ENCODE measurements around the gene NCR3LG1. TPM values are rescaled to one million over a fixed set of nuclear protein-coding genes. Genes with fewer than 3 reads are reported as not detected.

NCR3LG1 gene
- polyA plus RNA-seq, 1 donor from 2014 or later, result not detected

DNA sequence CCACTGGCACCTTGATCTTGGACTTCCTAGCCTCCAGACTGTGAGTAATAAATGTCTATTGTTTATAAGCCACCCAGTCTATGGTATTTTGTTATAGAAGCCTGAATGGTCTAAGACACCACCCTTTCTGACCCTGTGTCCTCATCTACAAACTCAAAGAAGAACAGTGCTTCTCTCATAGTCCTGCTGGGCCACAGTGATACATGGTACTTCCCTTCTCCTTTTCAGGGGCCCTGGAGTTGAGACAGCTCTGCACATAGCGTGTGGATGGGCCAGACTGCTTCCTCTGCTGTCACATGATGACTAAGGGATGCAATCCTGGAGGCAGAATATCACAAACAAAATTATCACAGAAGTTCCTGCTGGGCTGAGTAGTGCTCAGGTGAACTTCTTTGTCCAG lies 31.9 kb downstream of the NCR3LG1 start:
- H3K27me3 Mint-ChIP-seq, result no peaks in the 10 kb centered on the region
- H3K27ac Mint-ChIP-seq, result no peak overlapping the region
- no peaks in the 10 kb centered on the region for H3K4me1 Mint-ChIP-seq
- H3K36me3 Mint-ChIP-seq, result no peaks in the 10 kb centered on the region
- H3K9me3 Mint-ChIP-seq, result peaks cover 0 to 2% (median 0%) of the 10 kb centered on the region in 3 donors
- no peak overlapping the region for H3K4me3 Mint-ChIP-seq

- Mint-ChIP-seq H3K36me3 (no peaks in the 10 kb centered on the region), H3K27ac (no peak overlapping the region), H3K9me3 (no peaks in the 10 kb centered on the region), H3K4me3 (no peak overlapping the region), H3K27me3 (no peaks in the 10 kb centered on the region), H3K4me1 (no peaks in the 10 kb centered on the region)
These were observed 32.5 kb downstream of the NCR3LG1 start for GRCh38 chr11:17384002-17384511.

DNA sequence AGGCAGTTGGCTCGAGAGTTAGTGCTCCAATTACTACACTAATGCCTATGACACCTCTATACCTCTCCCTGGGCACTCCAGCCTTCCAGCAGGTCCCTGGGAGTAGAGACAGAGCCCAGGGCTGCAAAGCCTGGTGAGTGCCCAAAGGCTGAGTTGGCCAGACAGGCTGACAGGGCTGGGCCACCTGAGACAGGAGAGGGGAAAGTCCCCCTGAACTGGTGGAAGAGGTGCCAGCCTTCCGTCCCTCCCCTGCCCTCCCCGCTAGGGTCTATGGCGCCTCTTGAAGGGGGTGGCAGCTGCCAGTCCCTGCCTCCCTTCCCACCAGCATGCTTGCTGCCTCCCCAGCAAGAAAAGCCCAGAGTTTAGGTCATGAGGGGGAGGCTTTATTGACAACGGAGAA lies 33.9 kb downstream of the NCR3LG1 start:
- Mint-ChIP-seq H3K9me3 (no peaks in the 10 kb centered on the region), H3K27ac (no peak overlapping the region), H3K4me3 (peak overlapping the region in 1 of 4 donors; percentile 22)

GRCh38 chr11:17385926-17386325 lies 34.3 kb downstream of the NCR3LG1 start:
- H3K9me3 Mint-ChIP-seq, result no peaks in the 10 kb centered on the region
- H3K27me3 Mint-ChIP-seq, result no peaks in the 10 kb centered on the region
- H3K4me1 Mint-ChIP-seq, result peaks cover 3 to 6% (median 6%) of the 10 kb centered on the region in 3 donors
- H3K36me3 Mint-ChIP-seq, result no peaks in the 10 kb centered on the region
- H3K27ac Mint-ChIP-seq, result no peak overlapping the region
- H3K4me3 Mint-ChIP-seq, result no peak overlapping the region

More for the DNA sequence above, 33.9 kb downstream of the NCR3LG1 start:
- H3K36me3 Mint-ChIP-seq, result no peaks in the 10 kb centered on the region
- H3K27me3 Mint-ChIP-seq, result no peaks in the 10 kb centered on the region
- peaks cover 3 to 6% (median 5%) of the 10 kb centered on the region in 3 donors for H3K4me1 Mint-ChIP-seq

DNA sequence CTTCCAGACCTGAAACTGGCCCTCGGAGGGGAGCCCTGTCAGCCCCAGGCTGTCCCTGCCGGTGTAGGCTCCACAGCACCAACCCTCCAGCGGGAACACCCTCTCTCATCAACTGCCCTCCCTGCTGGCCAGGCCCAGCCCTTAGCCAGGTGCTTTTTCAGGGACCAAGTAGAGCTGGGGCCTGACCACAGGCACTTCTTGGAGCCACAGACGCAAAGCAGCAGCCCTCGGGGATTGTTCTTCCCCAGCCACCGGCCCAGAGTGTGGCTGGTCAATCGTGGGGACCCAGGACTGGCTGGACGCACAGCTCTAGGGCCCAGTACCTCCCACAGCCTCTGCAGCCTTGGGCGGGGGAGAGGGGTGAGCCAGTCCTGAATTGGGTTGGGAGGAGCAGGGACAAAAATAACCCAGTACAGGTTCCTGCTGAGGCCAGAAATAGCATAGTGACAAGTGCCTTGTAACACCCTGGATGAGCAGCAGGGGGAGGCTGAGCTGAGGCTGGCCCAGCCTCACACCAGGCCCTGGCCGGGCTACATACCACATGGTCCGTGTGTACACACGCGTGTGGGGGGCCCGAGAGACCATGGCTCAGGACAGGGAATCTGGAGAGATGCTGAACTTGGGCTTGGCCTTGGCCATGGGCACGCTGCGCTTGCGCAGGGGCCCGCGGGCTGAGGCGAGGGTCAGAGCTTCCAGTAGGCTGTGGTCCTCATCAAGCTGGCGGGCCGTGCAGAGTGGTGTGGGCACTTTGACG lies 34.9 kb downstream of the NCR3LG1 start:
- H3K27ac Mint-ChIP-seq, result no peak overlapping the region
- no peaks in the 10 kb centered on the region for H3K9me3 Mint-ChIP-seq
- peak overlapping the region; percentile 16 to 79 (median 52) for H3K4me3 Mint-ChIP-seq
- H3K36me3 Mint-ChIP-seq, result no peaks in the 10 kb centered on the region
- H3K27me3 Mint-ChIP-seq, result no peaks in the 10 kb centered on the region
- H3K4me1 Mint-ChIP-seq, result peaks cover 9 to 12% (median 10%) of the 10 kb centered on the region in 3 donors

- Mint-ChIP-seq H3K36me3 (no peaks in the 10 kb centered on the region), H3K4me3 (peak overlapping the region in 3 of 4 donors; percentile 45 to 79 (median 74)), H3K27me3 (no peaks in the 10 kb centered on the region), H3K27ac (no peak overlapping the region), H3K9me3 (no peaks in the 10 kb centered on the region), H3K4me1 (peaks cover 9 to 16% (median 14%) of the 10 kb centered on the region in 3 donors)
These were observed 35.7 kb downstream of the NCR3LG1 start for GRCh38 chr11:17387254-17387653.

GRCh38 chr11:17387811-17388210 lies 36.2 kb downstream of the NCR3LG1 start:
- Mint-ChIP-seq H3K4me3 (peak overlapping the region; percentile 79 to 94 (median 85)), H3K27ac (peak overlapping the region in 1 of 3 donors; percentile 63), H3K4me1 (peaks cover 9 to 16% (median 14%) of the 10 kb centered on the region in 3 donors), H3K27me3 (no peaks in the 10 kb centered on the region), H3K36me3 (no peaks in the 10 kb centered on the region), H3K9me3 (no peaks in the 10 kb centered on the region)

DNA sequence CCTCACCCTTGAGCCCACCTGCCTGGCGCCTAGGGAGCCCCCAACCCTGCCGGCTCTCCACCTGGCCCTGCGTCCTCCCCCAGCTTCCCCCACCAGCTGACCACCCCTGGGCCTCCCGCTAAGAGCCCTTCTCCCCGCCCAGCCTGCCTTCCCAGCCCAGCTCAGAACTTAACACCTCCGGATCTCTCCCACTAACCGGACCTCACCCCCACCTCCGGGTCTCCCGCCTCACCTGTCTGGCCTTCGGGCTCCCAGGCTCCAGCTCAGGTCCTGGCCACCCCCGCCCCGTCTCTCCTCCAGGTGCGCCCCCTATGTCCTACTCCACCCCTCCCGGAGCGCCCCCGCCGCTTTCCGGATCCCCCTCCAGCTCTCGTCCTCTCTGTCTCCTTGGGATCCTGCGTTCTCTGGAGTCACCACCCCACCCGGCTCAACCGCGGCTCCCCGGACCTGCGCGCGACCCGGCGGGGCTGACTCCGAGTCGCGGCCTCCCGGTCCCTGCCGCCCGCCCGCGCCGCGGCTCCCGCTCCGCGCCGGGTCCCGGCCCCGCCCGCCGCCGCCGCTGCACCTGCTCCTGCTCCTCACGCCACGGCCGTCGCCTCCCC lies 37.1 kb downstream of the NCR3LG1 start, which contains the start of gene KCNJ11:
Gene KCNJ11, minus strand, starts transcription at position 51 of the 602 bp plus-strand sequence. CDS start 568 bp downstream, outside the sequence.
- Mint-ChIP-seq H3K4me3 (peak within 1 kb of the TSS; percentile 79 to 94 (median 88)), H3K9me3 (no peaks in the 10 kb centered on the region), H3K36me3 (no peaks in the 10 kb centered on the region), H3K27ac (peak within 1 kb of the TSS; percentile 63 to 84 (median 84)), H3K27me3 (no peaks in the 10 kb centered on the region), H3K4me1 (peaks cover 9 to 16% (median 14%) of the 10 kb centered on the region in 3 donors)

- H3K27ac Mint-ChIP-seq, result peak overlapping the region in 1 of 3 donors; percentile 84
- no peaks in the 10 kb centered on the region for H3K36me3 Mint-ChIP-seq
- no peaks in the 10 kb centered on the region for H3K9me3 Mint-ChIP-seq
- peaks cover 9 to 16% (median 14%) of the 10 kb centered on the region in 3 donors for H3K4me1 Mint-ChIP-seq
- no peaks in the 10 kb centered on the region for H3K27me3 Mint-ChIP-seq
- peak overlapping the region; percentile 75 to 94 (median 88) for H3K4me3 Mint-ChIP-seq
These were observed 37.8 kb downstream of the NCR3LG1 start for GRCh38 chr11:17389211-17389956.

DNA sequence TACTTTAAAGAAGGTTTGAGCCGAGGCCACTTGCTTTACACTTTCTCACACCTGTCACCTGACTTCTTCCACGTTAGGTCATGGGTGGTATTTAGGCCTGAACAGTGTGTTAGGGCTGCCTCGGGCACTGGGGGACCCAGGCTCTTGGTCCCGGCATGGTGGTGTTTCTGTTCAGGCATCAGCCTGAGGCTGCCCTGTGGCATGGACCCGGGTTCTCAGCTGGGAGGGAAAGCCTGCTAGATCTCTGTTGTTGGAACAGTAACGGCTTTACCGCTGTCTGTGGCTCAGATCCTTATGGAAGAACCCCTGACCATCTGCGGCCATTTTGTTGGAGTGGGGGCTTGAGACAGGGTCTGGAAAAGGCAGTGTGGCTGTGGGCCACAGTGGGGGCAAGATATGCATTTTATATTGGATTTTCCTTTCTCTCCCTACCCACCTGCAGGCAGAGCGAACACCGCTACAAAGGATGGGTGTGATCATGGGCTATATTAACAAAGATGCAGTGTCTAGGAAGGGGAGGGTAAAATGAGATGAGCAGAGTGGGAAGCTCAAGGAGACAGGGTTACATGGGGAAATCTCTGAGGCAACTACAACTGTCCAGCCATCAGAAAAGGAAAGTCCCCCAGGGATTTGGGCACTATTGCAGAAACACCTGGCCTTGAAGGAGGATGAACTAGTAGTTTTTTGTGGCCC lies 38.5 kb downstream of the NCR3LG1 start:
- H3K27me3 Mint-ChIP-seq, result no peaks in the 10 kb centered on the region
- H3K27ac Mint-ChIP-seq, result peak overlapping the region in 1 of 3 donors; percentile 84
- H3K4me1 Mint-ChIP-seq, result peaks cover 9 to 16% (median 14%) of the 10 kb centered on the region in 3 donors
- no peaks in the 10 kb centered on the region for H3K9me3 Mint-ChIP-seq
- peak overlapping the region; percentile 75 to 94 (median 88) for H3K4me3 Mint-ChIP-seq
- no peaks in the 10 kb centered on the region for H3K36me3 Mint-ChIP-seq

GRCh38 chr11:17391493-17392355 lies 40.1 kb downstream of the NCR3LG1 start:
- Mint-ChIP-seq H3K27me3 (no peaks in the 10 kb centered on the region), H3K27ac (peak overlapping the region; percentile 33 to 63 (median 55)), H3K36me3 (no peaks in the 10 kb centered on the region), H3K4me3 (peak overlapping the region; percentile 47 to 75 (median 62)), H3K4me1 (peaks cover 9 to 16% (median 14%) of the 10 kb centered on the region in 3 donors), H3K9me3 (no peaks in the 10 kb centered on the region)

DNA sequence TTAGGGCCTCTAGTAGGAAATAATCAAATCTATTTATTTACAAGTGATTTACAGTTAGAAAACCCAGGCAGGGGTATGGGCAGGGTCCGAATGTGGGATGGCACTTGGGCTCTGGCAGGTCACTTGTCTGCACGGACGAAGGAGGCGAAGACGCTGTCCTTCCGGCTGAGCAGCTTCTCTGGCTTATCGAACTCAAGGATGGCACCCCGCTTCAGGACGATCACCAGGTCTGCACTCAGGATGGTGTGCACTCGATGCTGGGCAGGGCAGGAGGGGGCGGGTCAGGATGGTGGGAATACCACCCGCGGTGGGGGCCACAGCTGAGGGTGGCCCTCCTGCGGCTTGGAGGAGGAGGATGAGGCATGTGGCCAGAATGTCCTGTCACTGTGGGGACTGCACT lies 41.3 kb downstream of the NCR3LG1 start:
- H3K36me3 Mint-ChIP-seq, result no peaks in the 10 kb centered on the region
- H3K27me3 Mint-ChIP-seq, result no peaks in the 10 kb centered on the region
- H3K4me3 Mint-ChIP-seq, result no peak overlapping the region
- no peaks in the 10 kb centered on the region for H3K9me3 Mint-ChIP-seq
- H3K4me1 Mint-ChIP-seq, result peaks cover 9 to 16% (median 14%) of the 10 kb centered on the region in 3 donors
- no peak overlapping the region for H3K27ac Mint-ChIP-seq

GRCh38 chr11:17393472-17393871 lies 41.9 kb downstream of the NCR3LG1 start:
- no peaks in the 10 kb centered on the region for H3K27me3 Mint-ChIP-seq
- no peak overlapping the region for H3K4me3 Mint-ChIP-seq
- no peaks in the 10 kb centered on the region for H3K36me3 Mint-ChIP-seq
- peaks cover 9 to 16% (median 14%) of the 10 kb centered on the region in 3 donors for H3K4me1 Mint-ChIP-seq
- no peaks in the 10 kb centered on the region for H3K9me3 Mint-ChIP-seq
- peak overlapping the region in 1 of 3 donors; percentile 14 for H3K27ac Mint-ChIP-seq
